Erythroblast (primary cell): ENCODE data around the gene KRT14.

Source experiments
- GATA1 ChIP-seq: IDR thresholded peaks from 2 replicates; pipeline ENCODE4 v1.6.1; 2011; ENCODE audit warnings: low read depth, mild to moderate bottlenecking, control low read depth, low read length, moderate library complexity
- POLR2A ChIP-seq: IDR thresholded peaks from 2 replicates; pipeline ENCODE4 v1.6.1; 2011; ENCODE audit warnings: mild to moderate bottlenecking, low read length

DNA sequence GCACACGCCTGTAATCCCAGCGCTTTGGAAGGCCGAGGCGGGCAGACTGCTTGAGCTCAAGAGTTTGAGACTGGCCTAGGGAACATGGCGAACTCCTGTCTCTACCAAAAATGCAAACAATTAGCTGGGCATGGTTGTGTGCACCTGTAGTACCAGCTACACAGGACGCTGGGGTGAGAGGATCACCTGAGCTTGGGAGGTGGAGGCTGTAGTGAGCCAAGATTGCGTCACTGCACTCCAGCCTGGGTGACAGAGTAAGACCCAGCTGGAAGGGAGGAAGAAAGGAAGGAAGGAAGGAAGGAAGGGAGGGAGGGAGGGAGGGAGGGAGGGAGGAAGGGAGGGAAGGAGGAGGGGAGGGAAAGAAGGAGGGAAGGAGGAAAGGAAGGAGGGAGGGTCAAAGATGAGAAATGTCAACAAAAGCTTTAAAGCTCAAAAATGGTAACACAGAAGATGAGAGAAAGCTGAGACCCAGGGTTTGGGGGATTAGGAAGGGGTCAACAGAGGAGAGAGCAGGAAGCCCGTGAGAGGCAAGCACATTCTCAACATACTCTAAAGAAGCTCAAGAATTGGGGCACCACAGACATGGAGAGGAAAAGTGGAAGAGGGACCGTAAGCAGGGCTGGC is 53.6 kb downstream of the KRT14 start:
- TF ChIP-seq POLR2A (no peak), GATA1 (no peak)
